ENCODE results near the gene PTGR3.
"Not testable (repeated sequence)": the region's sequence is repeated elsewhere in the genome, so short reads cannot be mapped to it uniquely, and the experiment has no call there.

The PTGR3 gene

DNA sequence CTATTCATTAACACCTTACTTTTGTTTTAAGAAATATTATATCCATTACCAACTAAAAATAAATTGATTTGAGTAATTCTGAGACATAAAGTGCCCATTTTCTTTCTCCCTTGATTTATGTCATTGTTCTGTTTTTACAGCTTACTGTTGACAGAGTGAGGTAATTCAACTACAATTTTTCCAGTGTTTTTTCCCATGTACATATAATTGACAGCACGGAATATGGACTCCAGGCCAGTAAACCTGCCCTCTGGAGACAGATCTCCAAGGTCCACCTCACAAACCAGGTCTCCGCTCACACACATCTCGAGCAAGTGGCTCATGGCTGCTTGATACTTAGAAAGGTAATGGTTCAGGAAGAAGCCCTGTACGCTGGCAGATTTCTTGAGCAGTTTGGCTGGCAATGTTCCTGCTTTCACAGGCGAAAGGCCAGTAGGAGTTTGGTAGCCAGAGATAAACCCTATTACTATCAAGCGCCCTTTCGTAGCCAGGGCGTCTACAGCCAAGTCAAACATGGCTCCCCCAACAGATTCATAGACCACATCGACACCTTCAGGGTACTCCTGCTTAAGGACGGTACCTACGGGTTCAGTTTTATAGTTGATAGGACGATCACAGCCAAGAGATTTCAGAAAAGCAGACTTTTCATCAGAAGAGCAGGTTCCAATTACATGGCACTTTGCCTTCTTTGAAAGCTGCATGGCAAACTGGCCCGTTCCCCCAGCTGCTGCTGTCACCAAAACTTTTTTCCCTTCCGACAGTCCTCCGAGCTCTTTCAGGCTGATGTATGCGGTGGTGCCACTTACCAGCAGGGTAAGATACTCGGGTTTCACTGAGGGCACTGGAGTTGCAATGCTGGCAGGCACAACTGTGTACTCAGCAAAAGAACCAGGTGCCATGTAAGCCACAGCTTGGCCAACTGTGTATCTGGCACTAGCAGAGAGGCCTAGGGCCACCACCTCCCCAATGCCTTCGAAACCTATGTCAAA is 7.4 kb downstream of the PTGR3 start:
- DNase-seq = no peak

- DNase-seq = no peak
These were observed 8.2 kb downstream of the PTGR3 start for GRCh38 chr18:75200605-75201280.

- DNase-seq = no peak
These were observed 8.9 kb downstream of the PTGR3 start for GRCh38 chr18:75200071-75200470.

GRCh38 chr18:75199327-75199726 is 9.6 kb downstream of the PTGR3 start:
- DNase-seq = no peak

DNA sequence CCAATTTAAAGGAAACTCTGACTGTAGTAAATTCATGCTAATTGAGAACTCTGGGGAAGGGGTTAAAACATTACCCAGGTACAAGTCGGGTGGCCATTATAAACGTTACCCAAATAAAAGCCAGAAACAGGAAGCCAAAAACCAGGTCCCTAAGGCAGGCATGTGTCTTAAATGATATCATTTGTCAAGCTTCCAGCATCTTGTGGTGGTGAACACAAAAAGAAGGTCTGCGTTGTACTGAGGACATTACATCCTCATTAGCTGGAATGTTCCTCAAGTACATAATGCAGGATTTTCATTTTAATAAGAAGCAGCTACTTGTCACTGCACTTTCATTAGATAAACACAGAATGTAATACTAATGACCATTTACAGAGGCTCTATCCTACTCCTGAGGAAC is 10.9 kb downstream of the PTGR3 start:
- DNase-seq = no peak

- no peak for DNase-seq
These were observed 16.0 kb downstream of the PTGR3 start for GRCh38 chr18:75192899-75193298.

DNA sequence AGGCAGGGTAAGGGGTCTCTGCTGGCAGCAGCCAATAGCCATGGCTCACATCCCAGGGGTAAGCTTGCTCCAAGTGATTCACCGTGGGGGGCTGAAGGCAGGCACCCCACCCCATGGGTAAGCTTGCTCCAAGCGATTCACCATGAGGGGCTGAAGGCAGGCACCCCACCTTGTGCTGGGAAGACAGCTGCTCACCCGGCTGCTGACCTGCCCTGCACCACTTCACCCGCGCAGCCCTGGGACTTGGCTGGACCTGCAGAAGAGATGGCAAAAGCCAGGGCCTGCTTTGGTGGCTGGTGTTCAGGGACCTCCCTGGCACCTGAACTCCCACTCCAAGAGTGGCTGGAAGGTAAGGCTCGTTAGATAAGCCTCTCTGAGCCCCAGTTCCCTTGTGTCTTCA is 19.2 kb downstream of the PTGR3 start:
- no peak for DNase-seq

DNA sequence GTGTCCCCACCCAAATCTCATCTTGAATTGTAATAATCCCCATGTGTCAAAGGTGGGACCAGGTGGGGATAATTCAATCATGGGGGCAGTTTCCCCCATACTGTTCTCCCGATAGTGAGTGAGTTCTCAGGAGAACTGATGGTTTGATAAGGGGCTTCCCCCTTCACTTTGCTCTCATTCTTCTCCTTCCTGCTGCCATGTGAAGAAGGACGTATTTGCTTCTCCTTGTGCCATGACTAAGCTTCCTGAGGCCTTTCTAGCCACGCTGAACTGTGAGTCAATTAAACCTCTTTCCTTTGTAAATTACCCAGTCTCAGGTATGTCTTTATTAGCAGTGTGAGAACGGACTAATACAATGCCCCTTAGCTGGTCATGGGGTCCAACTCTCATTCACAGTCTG is 21.2 kb downstream of the PTGR3 start:
- DNase-seq = not testable (repeated sequence)

- no peak for DNase-seq
These were observed 23.5 kb downstream of the PTGR3 start for GRCh38 chr18:75185460-75185859.

DNA sequence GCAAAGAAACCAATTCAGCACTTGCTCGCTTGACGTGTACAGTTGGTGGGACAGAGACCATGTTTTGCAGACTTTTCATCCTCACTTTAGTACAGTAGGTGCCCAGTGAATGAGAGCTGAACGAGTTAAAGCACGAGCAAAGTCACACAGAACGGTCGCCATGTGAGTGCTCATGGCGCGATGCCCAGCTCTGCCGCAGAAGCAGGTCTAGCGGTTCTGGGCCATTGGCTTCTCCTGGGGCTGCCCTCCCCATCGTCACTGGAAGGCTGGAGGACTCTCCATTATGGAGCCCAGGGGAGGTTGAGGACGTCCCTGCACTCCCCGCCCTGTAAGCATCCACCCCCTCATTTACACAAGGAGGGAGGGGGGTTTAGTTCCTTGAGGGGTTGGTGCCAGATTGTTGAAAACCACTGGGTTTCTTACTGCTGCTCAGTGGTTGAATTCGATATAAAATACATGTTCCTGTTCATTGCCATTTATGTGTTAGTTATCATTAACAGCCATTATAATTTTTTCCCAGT is 24.9 kb downstream of the PTGR3 start:
- no peak for DNase-seq

DNA sequence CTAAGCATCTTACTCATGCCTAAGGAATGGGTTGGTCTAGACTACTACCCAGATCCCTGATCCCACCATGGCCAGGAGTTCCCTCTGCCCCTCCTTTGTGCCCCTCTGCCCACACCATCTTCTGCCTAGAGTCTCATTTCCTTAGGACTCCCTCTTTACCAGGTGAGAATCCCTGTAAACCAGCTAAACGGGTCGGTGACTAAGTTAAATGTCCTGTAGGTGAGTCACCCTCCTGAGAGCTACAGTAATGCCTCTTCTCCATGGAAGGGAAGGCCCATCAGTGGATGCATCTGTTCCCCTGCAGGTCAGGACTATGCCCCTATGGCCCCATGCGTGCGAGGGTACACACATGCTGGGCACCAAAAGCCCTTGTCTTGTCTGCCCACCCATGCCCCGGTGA is 25.4 kb downstream of the PTGR3 start:
- no peak for DNase-seq

DNA sequence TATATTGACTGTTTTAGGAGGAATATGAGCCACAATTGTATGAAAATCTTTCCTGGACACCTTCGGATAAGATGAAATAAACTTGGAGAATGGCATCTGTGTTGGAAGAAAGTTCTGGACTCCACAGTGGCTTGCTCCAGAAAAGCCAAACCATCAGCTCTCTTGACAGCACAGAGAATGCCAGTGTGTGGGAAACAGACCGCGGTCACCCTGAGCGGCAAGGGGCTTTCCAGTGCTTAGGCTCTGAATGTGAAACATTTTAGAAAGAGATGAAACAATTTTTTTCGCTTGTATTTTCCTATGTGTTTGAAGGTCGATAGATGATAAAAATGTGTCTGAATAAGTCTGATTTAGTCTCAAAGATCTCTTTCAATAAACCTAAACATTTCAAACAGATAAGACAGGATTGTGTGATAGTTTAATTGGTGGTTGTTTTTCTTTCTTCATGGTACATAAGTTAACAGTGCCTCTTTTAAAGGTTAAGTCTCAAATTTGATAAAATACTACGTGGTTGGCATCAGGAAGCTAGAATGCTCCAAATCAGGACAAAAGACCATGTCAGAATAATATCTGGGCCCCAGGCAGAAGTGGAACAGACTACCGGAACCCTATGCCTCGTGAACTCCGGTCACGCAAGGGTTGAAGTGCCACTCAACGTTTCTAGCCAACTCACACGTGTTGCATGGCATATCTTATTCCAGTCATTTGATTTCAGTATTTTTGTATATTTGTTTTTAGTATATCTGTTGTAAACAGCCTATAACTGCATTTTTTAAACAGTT is 28.9 kb downstream of the PTGR3 start:
- DNase-seq = no peak

DNA sequence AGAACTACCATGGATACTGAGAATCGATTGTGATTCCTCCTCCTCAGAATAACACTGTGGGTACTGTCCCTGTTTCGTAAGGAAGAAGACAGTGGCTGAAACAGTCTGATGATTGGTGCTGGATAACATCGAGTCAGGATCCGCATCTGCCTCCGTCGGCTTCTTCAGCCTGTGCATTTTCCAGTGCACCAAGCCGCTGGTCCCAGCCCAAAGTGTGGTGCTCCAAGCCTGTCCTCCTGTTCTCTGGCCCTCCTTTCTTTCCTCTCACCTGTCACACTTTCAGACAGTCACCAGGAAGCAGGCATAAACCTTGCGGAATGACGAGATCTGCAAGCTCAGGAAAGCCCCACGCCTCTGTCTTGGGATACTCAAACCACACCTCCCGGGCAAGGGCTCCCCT is 30.6 kb downstream of the PTGR3 start:
- no peak for DNase-seq

DNA sequence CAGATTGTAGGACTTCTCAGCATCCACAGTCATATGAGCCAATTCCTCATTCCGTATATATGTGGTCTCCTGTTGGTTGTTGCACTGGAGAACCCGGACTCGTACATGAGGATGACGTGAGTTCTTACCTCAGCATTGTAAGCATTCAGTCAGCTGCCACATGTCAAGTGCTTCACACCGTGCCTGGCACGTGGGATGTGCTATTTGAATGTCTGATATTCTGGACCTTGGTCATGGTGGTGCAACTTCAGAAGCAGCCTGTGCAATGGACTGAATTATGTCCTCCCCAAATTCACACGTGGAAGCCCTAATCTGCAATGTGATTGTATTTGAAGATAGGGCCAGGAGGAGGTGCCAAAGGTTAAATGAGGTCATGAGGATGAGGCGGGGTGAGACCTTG is 32.1 kb downstream of the PTGR3 start:
- no peak for DNase-seq

GRCh38 chr18:75173738-75174137 is 35.2 kb downstream of the PTGR3 start:
- no peak for DNase-seq

- no peak for DNase-seq
These were observed 35.9 kb downstream of the PTGR3 start for GRCh38 chr18:75173125-75173432.

DNA sequence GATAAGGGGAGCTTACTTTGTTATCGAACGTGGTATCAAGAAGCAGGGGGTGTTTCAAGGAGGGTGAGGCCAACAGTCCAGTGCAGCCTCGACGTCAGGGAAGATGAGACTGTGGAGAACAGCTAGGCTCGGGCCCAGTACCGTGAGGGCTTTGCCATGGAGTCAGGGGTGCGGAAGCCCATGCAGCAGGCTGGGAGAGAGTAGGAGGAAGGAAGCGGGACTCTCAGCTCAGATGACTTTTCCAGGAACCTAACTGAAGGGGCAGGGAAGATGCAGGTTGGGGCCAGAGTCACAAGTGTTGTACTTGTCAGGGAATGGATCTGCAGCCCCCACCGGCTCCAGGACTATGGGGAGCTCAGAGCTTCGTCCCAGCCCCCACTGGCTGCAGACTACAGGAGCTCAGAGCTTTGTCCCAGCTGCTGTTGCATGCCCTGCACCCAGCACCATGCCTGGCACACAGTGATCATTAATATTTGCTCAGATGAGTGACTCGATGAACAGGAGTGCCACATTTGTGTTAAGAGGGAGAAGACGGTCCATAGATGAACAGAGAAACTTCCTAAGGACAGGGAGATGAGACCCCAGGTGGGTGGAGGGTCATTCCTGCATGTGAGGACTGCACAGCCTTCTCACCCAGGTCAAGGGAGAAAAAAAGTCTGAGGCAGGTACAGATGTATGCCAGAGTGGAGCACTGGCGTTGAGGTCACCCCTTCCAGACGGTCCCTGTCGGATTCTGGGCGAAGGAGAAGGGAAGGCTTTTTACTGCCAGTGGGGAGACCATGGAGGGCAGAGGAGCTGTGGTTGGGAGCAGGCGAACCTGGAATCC is 36.4 kb downstream of the PTGR3 start:
- DNase-seq = no peak

- DNase-seq = no peak
These were observed 38.0 kb downstream of the PTGR3 start for GRCh38 chr18:75170916-75171315.

GRCh38 chr18:75170022-75170789 is 38.7 kb downstream of the PTGR3 start:
- DNase-seq = no peak

DNA sequence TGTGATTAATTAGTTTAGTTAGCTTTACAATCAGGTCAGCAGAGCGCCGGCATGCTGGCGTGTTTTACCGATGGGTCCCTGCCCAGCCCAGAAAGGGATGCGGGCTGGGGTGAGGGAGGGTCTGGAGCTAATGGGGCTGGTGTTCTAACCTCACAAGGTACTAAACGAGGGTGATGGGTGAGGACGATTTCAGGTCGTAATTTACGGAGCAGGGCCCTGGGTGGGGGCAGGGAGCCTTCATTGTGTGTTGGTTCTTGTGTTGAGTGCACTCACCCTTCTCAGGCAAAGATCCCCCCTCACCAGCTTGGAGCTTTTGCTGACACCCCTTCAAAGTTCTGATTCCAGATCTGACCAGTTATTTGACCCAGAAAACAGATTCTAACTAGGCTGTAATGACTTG is 39.5 kb downstream of the PTGR3 start:
- no peak for DNase-seq

GRCh38 chr18:75168619-75169018 is 40.3 kb downstream of the PTGR3 start:
- DNase-seq = no peak
